Testis (tissue), 3 donors: Measurements from ENCODE around the gene TMEM91. TPM values are rescaled to one million over a fixed set of nuclear protein-coding genes. Genes with fewer than 3 reads are reported as not detected.

ENCODE experiments used
- DNase-seq: peaks from one replicate; pipeline ENCODE4 v3.0.0-alpha.2; 2019
- H3K27ac ChIP-seq, 2 donors: fragments of 200-600 bp; sonication (generic); one replicate each; pipeline ENCODE4 v1.5.1; 2019
- H3K27me3 ChIP-seq: fragments of 200-600 bp; sonication (generic); one replicate; pipeline ENCODE4 v1.5.1; 2019
- H3K36me3 ChIP-seq: fragments of 200-600 bp; sonication (generic); one replicate; pipeline ENCODE4 v1.5.1; 2017; ENCODE audit warnings: low read depth; ENCODE audit errors: missing control alignments
- H3K4me1 ChIP-seq: fragments of 200-600 bp; sonication (generic); one replicate; pipeline ENCODE4 v1.5.1; 2019
- H3K4me3 ChIP-seq, 2 donors: fragments of 200-600 bp; sonication (generic); one replicate each; pipeline ENCODE4 v1.5.1; 2017 to 2019
- H3K9me3 ChIP-seq: fragments of 200-600 bp; sonication (generic); one replicate; pipeline ENCODE4 v1.5.1; 2017
- CTCF ChIP-seq, 3 experiments: fragments of 450-650 bp in 2 of 3; fragments of 200-600 bp in 1 of 3; sonication (generic) in 1 of 3; IDR thresholded peaks; one replicate each; pipeline ENCODE4 v1.5.1; 2016 to 2019; ENCODE audit warnings: antibody characterized with exemption in 3 of 3, mild to moderate bottlenecking in 2 of 3, moderate library complexity in 1 of 3
- POLR2A ChIP-seq: fragments of 450-650 bp; IDR thresholded peaks from one replicate; pipeline ENCODE4 v1.6.1; 2017; ENCODE audit warnings: antibody characterized with exemption, mild to moderate bottlenecking, moderate library complexity
- WGBS, 2 donors: methylation state at CpG; one replicate each; pipeline ENCODE4 v1.1.5; 2018; 5-methylcytosine and 5-hydroxymethylcytosine counted together
- intact Hi-C: fragments of 100-400 bp; cut with DNase I; formaldehyde crosslinking; loops from one replicate; pipeline ENCODE4 v1.15.1; 2023; ENCODE audit warnings: low total_unique reads
- polyA plus RNA-seq: library from polyadenylated mRNA; stranded (reverse); fragments of 350-450 nt; fragmentation: Illumina TruSeq; extraction: RNeasy Lipid Tissue Mini Kit (QIAGEN cat#74804); gene quantifications from one replicate; pipeline ENCODE4 v1.2.3, GENCODE V29; 2014; ENCODE audit warnings: low read depth, low replicate concordance; ENCODE audit not compliant: insufficient read depth
- total RNA-seq, 2 donors: library from RNA; depleted of rRNA; stranded (reverse); fragments of >200 nt; gene quantifications; one replicate each; pipeline ENCODE4 v1.2.3, GENCODE V29; 2016

Gene TMEM91
- total and polyA plus RNA-seq, 3 donors from 2014 or later: 17.0 to 33.2 (median 32.9) TPM

- TF ChIP-seq POLR2A (no peak), CTCF (IDR thresholded peaks at IDR 0.05) (no peak)
- H3K27ac ChIP-seq: no peak overlapping the region
- no peaks in the 10 kb centered on the region for H3K9me3 ChIP-seq
Measured at GRCh38 chr19:41415154-41415571, 38.8 kb downstream of the TMEM91 start.

GRCh38 chr19:41416194-41416674 is 39.9 kb downstream of the TMEM91 start:
- 87 to 94% methylated on average over 9 to 12 of the region's 12 CpGs for WGBS, 2 donors
- TF ChIP-seq POLR2A (no peak), CTCF (IDR thresholded peaks at IDR 0.05) (no peak)
- intact Hi-C loops: no loop called here
- no peaks in the 10 kb centered on the region for H3K36me3 ChIP-seq
- H3K27me3 ChIP-seq: no peaks in the 10 kb centered on the region
- H3K27ac ChIP-seq: no peak overlapping the region
- no peak for DNase-seq
- H3K4me3 ChIP-seq: no peak overlapping the region
- no peaks in the 10 kb centered on the region for H3K9me3 ChIP-seq
- no peaks in the 10 kb centered on the region for H3K4me1 ChIP-seq

More at GRCh38 chr19:41415154-41415571, 38.8 kb downstream of the TMEM91 start:
- no peak for DNase-seq
- H3K36me3 ChIP-seq: no peaks in the 10 kb centered on the region
- H3K27me3 ChIP-seq: no peaks in the 10 kb centered on the region
- 92 to 100% methylated on average over 2 to 9 of the region's 9 CpGs for WGBS, 2 donors
- H3K4me3 ChIP-seq: no peak overlapping the region
- H3K4me1 ChIP-seq: no peaks in the 10 kb centered on the region
- intact Hi-C loops: no loop called here

- DNase-seq: no peak
- Histone ChIP-seq H3K4me1 (no peaks in the 10 kb centered on the region), H3K4me3 (no peak overlapping the region), H3K27me3 (no peaks in the 10 kb centered on the region), H3K36me3 (no peaks in the 10 kb centered on the region), H3K27ac (no peak overlapping the region), H3K9me3 (no peaks in the 10 kb centered on the region)
- 83 to 84% methylated on average over 8 of the region's 8 CpGs for WGBS, 2 donors
- intact Hi-C loops: no loop called here
- TF ChIP-seq CTCF (IDR thresholded peaks at IDR 0.05) (no peak), POLR2A (no peak)
Measured at GRCh38 chr19:41420101-41420880, 44.0 kb downstream of the TMEM91 start.

- no peaks in the 10 kb centered on the region for H3K36me3 ChIP-seq
- intact Hi-C loops: no loop called here
- no peaks in the 10 kb centered on the region for H3K9me3 ChIP-seq
- TF ChIP-seq POLR2A: no peak
- TF ChIP-seq CTCF (IDR thresholded peaks at IDR 0.05): no peak
- DNase-seq: no peak
- no peaks in the 10 kb centered on the region for H3K27me3 ChIP-seq
- WGBS, 2 donors: 90 to 91% methylated on average over 6 of the region's 6 CpGs
- H3K27ac ChIP-seq: no peak overlapping the region
- H3K4me3 ChIP-seq: no peak overlapping the region
- H3K4me1 ChIP-seq: no peaks in the 10 kb centered on the region
Measured at GRCh38 chr19:41421314-41421713, 45.0 kb downstream of the TMEM91 start.

- no peak for DNase-seq
- no peaks in the 10 kb centered on the region for H3K9me3 ChIP-seq
- H3K27me3 ChIP-seq: no peaks in the 10 kb centered on the region
- peaks cover 1% of the 10 kb centered on the region for H3K4me1 ChIP-seq
- no peak overlapping the region for H3K4me3 ChIP-seq
- intact Hi-C loops: no loop called here
- H3K36me3 ChIP-seq: no peaks in the 10 kb centered on the region
- WGBS, 2 donors: 94 to 96% methylated on average over 20 of the region's 20 CpGs
- no peak overlapping the region for H3K27ac ChIP-seq
- TF ChIP-seq CTCF (IDR thresholded peaks at IDR 0.05) (no peak), POLR2A (no peak)
Measured at GRCh38 chr19:41421973-41422372, 45.6 kb downstream of the TMEM91 start.
